Femur (tissue), 1 donor: ENCODE results near the gene CRACR2B.

Source experiments
- DNase-seq: peaks from one replicate; pipeline ENCODE4 v3.0.0-alpha.2; 2017

Gene CRACR2B

DNA sequence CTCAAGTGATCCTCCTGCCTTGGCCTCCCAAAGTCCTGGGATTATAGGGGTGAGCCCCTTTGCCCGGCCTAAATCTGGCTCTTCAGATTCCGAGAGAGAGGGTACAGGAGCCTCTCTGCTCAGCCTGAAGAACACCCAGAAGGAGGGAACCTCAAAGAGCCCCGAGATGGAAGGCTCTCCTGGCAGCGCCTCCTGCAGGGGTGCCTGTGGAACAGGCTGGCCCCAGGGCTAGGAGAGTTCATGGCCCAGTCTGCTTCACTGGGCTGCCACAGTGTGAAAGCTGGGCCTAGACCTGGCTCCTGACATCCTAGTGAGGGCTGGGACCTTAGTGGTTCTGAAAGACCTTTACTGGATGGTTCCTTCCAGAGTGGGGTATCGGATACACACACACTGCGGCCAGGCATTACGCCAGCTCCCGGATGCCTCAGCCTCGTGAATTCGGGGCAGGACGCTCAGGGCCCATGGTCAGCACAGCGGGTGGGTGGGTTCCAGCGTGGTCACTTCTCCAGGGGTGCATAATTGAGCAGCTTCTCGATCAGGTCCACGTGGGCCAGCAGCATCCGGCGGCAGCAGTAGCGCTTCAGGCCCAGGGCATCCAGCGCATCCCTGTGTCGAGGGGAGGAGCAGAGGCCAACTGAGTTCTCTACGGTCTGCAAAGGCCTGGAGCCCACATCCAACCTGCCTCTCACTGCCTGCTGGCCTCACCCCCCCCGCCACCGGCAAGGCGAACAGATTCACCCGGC, 12.3 kb downstream of the CRACR2B start:
- no peak for DNase-seq

DNA sequence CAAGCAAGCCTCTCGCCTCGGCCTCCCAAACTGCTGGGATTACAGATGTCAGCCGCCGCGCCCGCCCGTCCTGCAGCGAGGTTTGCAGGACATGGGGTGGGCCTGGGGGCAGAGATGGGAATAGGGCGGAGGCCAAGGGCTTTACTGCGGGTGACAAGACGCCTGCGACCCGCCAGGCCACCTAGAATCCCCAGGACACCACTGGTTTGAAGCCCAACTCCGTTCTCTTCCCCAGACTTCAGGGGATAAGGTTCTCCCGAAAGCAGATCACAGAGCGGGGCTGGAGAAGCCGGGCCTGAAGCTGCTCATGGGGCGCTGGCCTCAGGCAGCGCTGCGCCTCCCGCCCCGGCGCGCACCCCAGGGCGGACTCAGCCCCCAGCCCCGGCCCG, 14.3 kb downstream of the CRACR2B start:
- no peak for DNase-seq

DNA sequence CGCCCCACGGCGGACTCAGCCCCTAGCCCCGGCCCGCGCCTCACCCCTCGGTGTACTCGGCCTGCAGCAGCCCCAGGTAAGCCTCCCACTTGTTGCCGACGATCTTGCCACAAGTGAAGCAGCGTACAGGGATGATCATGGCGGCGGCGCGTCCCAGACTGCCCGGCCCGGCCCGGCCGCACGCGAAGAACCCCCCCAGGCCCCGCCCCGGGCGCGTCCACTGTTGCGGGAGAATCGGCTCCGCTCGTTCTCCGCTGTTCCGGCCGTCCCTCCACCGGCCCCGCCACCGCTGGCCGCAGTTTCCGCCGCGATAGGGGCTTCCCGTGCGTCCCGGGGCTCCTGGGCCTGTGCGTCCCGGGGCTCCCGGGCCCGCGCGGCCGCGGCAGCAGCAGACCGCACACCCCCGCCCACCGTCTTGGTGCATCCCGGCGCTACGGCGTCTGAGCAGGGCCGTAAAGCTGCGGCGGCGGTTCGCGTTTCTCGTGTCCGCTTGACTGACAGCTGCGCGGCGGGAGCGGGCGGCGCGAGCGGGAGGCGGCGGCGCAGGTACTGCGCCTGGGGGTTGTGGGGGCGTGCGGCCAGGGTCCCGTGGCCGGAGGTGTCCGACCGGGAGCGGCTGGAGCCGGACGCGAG, 14.8 kb downstream of the CRACR2B start, which contains the start of the genes POLR2L and TSPAN4:
Gene POLR2L, minus strand, starts transcription at position 160 of the 633 bp plus-strand sequence. Its CDS starts 21 bp downstream, at position 139.
Gene TSPAN4, plus strand, starts transcription at position 483 of the 633 bp plus-strand sequence. CDS start 7,453 bp downstream, outside the sequence.
- DNase-seq = peak; percentile 92

DNA sequence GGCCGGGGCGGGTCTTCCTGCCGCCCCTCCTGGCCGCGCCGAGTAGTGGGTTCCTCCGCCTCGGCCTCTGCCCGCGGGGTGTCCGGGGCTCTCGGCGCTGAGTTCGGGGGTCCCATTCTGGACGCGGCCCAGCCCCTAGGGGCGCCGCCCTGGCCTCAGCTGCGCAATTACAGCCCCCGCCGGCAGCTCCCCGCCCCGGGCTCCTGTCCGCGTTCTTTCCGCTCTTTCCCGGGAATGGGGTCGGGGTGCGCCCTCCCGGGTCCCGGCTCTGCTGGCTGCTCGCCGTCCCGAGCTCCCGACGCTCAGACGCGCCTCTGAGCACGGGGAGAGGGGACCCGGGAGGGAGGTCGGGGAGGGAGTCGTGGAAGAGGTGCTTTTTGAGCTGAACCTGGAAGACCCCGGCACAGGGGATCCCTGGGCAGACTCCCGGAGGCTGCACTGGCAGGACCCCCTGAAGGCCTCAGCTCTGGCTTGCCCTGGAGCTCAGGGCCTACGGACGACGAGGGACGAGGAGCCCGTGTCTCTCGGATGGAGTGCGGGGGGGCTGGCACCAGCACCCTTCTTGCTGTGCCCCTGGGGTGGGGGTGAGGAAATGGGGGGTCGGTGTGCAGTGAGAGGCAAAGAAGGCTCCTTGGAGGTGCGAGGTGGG, 15.5 kb downstream of the CRACR2B start:
- no peak for DNase-seq

DNA sequence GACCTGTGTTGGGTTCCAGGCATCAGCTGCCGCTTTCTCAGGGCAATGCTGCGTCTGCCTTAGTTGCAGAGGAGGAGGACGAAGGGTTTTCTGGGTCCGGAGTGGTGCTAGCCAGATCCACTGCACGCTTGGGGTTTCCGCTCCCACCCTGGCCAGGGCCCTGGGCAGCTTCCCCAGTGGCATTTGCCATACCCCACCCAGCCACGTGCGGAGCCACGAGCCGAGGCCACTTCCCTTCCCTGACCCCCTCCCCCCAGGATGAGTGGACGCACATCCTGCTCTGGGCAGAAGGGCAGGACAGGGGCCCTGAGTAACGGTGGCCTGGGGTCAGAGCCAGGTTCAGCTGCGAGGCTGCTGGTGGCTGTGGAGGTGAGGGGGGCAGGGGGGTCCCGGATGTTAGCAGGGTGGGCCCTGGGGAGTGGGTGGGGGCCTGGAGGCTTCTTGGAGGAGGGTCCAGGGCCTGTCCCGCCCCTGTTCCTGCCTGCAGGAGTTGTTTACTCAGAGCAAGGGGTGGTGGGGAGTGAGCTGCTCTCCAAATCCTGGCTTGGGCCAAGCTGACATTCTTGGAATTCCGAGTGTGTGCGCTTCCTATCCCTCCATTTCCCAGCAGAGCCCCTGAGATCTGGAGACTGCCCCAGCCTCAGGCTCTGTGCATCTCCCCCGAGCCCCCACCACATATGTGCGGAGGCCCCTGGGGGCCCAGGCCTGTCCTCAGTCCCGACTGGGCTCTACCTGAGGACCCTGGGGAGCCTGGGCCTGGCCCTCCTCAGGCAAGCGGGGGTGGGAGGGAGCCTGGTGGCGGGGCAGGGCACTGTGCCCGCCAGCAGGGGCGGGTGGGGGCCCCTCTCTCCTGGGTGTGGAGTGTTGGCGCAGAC, 16.3 kb downstream of the CRACR2B start:
- peak; percentile 92 for DNase-seq

DNA sequence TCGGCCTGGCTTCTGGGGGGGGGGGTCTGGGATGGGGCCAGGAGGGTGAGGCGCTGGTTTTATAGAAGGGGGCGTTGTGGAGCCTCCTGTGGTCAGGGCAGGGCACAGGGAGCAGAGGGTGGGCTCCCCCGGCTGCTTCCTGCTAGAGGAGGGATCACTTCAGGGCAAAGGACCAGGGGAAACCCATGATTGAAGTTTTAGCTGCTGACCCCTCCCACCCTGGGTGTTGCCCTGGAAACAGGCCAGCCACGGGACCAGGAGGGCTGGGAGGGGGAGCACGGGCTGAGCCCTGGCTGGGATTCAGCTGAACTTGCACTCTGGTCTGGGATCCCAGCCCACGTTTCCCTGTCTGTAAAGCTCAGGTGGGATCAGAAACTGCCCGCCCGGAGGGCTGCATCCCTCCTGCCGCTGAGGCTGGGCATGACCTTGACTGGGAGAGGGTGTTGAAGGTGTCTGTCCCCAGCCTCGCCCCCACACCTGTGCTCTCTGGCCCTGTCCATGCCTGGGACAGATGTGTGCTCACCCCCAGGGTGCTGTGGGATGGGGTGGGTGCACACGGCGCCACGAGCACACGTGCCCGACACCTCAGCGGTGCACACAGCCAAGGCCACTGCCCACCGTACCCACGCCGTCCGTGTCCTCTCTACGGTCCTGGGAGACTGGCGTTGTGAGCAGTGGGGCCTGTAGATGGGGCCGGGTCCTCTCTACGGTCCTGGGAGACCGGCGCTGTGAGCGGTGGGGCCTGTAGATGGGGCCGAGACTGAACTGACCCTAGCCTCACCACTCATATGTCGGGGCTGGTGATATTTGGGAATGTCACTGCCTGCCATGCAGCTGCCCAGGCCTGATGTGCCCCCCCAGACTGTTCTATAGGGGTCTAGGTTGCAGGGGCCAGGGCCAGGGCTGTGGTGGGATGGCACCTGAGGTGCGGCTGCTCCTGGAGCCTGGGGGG, 17.2 kb downstream of the CRACR2B start:
- peak; percentile 96 for DNase-seq

DNA sequence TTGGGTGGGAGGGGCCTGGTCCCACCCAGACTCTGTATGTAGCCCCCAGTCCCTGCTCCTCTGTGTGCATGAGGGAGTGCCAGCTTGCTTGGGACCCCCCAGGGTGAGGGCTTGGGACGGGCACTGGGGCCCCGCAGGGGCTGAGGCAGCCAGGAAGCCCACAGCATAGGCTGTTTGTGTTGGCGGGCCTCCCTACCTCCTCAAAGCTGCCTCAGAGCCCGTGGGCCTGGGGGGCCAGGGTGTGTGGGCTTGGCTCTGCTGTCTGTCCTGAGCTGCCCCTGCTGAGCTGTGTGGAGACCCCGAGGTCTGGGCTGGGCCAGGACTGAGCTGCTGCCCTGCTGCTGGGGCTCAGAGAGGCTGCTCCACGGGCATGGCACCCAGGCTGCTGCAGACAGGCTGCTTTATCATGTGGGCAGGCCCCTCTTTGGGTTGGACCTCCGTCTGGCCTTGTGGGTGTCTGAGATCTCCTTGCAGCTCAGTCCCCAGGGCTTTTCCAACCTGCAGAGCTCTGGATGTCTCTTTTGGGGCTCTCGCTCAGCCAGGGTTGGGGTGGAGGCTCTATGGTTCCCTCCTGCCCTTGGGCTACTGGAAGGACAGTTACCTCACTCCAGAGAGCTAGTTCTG, 18.3 kb downstream of the CRACR2B start:
- DNase-seq = no peak

DNA sequence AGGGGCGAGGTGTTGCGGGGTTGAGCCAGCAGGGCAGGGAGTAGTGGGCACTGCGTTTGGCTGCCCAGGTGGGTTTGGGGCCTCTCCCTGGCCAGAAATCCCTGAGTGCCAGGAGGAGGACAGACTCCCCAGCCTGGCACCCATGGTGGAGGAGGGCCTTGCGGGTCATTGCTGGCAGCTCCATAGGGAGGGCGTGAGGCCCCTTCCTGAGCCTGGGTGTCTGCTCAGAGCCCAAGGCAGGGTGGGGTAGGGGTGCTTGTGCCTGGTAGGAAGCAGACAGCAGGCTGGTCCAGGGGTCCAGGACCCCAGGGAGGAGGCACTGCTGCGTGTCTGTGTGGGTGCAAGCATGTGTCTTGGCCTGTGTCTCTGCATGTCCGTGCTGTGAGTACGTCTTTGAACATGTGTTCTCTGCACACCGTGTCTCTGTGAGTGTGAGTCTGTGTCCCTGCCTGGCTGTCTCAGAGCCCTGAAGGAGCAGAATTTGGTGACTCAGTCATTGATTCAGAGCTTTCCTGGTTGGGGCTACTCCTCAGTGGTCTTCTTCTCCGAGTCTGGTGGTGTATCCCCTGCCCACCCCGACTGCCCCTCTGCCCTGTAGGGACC, 18.9 kb downstream of the CRACR2B start:
- no peak for DNase-seq

DNA sequence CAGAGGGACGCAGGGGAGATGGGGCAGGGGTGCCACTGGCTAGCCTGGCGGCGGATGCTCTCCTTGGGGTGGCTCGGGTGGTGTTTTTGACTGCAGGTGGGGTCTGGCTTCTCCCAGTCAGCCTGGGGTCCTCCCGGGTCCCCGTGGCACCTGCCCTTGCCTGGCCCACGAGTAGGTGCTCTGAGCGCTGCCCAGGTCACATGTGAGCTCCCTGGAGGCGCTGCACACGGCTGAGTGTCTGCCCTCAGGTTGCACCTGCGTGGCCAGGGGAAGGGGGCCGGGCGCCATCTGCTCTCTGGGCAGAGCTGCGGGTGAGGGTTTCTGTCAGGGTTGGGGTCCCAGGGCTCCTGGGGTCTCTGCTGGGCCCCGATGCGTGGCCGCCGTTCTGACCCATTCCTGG, 20.2 kb downstream of the CRACR2B start:
- no peak for DNase-seq

DNA sequence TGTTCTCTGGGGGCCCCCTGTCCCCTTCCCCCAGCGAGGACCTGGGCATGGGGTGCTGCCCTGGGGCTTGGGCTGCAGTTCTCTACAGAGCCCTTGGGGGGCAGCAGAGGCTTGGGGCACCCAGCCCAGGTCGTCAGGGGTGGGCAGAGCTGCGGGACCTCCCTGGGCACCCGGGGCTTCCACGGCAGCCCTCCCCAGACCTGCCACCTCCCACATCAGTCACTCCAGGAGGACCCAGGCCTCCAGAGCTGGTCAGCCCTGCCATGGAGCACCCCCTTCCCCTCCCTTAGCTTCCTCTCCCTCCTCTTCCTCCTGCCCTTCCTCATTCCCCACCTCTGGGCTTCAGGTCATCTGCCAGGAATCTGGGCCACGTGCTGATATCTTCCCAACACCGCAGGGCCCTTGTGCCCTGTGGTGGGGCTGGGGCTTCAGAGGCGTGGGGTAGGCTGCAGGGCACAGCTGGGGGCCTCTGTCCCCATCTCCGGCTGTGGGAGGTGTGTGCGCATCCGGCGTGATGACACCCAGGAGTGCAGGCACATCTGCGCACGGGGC, 20.7 kb downstream of the CRACR2B start:
- no peak for DNase-seq

DNA sequence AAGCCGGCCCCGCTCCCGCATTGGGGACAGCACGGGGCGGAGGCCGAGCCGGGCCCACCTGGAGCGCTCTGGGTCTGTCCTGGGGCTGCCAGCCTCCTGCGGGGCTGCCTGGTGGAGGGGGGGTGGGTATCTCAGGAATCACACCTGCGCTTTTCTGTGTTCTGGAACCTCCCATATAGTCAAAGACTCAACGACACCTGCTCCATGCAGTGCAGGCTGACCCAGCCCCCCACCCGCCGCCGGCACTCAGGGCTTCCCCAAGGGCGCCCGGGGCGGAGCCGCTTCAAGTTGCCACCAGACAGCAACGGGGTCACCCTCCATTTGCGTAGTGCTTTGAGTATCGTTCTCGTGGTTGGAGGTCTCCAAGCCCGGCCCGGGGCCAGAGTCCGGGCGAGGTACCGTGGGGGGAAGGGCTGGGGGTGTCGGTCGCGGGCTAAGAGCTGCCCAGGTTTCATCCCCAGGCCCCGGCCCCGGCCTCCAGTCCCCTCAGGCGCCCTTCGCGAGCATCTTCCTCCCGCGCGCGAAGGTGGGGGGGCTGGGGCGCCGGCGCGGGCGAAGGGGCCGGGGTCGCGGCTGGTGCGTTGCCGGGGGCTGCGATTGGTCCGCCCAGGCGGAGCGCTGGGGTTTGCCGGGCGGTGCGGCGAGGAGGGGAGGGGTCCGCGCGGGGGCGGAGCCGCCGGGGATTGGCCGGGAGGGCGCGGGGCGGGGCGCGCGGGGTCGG, 21.5 kb downstream of the CRACR2B start:
- DNase-seq = peak; percentile 77

DNA sequence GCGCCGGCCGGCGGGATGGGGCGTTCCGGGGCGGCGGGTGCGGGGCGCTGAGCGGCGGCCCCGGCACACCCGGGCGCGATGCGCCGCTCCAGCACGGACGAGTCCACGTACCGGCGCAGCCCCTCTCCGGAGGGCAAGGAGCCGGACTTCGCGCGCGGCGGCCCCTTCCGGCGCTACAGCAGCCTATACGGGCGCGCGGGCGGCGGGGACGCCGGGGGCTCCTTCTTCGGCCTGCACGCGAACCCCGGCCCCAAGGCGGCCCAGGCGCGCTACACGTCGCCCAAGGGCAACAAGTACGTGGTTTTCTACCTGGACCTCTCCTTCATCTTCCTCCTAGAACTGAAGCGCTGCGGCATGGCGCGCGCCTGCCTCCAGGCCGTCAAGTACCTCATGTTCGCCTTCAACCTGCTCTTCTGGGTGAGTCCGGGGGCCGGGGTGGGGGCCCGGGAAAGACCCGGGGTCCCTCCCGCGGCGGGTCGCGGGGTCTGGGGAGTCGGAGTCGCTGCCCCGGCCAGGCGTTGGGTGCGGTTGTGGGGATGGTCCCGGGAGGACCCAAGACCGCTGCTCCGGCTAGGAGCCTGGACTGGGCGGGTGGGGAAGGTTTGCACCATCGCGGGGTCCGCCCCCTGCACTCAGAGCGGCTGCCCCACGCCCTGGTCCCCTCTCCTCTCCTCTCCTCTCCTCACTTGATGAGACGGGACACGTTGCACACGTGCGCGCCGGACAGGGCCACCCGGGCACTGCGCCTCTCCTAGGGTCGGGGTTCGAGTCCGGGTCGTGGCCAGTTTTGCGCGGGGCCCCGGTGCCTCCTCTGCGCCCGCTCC, 22.4 kb downstream of the CRACR2B start:
- DNase-seq = no peak

DNA sequence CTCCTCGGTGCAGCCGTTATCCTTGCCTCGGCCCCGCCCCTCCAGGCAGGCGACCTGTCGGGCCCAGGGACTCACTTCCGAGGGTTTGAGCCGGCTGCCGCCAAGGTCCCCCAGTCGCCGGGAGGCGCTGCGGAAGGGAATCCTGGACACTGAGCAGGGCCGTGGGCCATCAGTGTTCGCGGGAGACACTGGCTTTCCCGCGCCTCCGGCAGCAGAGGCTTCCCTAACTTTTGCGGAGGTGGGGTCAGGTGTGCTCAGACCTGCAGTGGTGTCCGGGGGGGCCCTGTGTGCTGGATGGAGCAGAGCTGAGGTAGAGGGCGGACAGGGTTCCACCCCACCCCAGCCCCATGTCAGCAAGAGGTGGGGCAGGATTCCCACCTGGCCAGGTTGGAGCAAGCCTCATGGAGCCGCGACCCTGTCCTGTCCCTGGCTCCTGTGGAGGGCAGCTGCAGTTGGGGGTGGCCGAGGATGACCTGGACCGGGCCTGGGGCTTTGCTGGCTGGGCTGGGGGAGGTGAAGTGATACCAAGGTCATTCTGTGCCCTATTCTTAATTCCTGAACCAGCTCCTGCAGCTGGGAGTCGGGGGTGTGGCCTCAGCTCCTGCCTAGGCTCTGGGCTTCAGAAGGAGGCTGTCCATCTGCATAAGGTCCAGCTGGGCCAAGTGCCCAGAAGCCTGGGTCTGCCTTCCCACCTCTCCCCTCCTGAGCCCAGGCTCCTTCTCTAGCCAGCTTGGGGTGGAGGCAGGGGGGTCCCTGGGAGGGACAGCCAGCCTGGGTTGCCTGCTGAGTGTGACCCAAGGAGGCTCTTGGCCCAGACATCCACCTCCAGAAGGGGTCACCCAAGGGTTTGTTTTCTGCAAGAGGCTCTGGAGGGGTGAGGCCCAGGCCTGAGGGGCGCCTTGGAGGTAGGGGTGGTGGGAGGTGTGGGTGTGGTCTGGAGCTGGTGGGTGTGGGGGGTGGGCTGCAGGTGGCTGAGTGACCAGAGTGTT, 23.4 kb downstream of the CRACR2B start:
- DNase-seq = no peak

DNA sequence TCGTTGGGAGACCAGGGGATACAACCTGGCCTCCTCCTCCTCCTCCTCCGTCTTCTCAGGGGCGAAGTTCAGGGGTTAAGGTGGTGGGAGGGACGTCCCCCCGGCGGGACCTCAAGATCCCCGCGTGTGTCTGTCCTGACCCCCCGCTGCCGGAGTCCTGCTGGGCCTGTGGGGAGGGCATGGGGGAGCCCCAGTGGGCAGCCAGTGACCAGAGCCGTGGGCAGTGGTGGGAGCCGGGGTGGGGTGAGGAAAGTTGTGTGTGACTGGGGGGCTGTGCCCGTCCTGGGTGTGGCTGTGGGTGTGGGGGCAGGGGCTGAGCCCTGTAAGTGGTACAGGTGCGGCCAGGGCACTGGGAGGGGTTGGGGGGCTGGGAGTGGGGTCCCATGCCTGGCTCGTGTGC, 25.0 kb downstream of the CRACR2B start:
- no peak for DNase-seq

DNA sequence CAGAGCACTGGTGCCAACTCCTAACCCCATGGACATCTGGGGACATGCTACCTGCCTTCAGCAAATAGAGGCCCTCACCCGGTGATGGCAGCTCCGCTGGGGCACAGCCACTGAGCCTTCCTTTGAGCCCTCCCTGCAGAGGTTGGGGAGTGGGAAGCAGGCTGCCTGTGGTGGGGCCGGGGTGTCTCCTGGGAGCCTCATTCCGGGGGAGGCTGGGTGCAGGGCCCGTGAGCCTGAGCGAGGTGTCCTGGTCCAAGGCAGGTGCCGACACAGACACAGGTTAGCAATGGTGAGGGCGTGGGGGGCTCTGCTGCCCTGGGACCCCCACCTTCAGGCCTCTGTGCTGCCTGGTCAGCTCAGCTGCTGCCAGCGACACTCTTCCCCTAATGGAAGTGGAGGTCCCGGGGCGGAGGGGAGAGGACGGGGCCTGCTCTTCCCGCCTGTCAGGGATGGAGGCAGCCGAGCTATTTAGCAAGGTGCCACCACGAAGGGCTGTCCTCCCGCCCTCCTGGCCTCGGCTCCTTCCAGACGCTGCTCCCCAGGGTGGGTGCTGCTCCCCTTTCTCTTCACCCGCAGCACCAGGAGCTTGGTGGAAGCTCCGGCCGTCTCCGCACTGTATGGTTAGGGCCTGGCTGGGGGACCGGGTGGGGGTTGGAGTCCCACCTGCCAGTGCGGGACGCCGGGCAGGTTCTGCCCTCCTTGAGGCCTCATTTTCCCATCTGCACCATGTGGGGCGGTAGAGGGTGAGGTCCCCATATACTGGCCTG, 26.1 kb downstream of the CRACR2B start:
- DNase-seq = no peak

DNA sequence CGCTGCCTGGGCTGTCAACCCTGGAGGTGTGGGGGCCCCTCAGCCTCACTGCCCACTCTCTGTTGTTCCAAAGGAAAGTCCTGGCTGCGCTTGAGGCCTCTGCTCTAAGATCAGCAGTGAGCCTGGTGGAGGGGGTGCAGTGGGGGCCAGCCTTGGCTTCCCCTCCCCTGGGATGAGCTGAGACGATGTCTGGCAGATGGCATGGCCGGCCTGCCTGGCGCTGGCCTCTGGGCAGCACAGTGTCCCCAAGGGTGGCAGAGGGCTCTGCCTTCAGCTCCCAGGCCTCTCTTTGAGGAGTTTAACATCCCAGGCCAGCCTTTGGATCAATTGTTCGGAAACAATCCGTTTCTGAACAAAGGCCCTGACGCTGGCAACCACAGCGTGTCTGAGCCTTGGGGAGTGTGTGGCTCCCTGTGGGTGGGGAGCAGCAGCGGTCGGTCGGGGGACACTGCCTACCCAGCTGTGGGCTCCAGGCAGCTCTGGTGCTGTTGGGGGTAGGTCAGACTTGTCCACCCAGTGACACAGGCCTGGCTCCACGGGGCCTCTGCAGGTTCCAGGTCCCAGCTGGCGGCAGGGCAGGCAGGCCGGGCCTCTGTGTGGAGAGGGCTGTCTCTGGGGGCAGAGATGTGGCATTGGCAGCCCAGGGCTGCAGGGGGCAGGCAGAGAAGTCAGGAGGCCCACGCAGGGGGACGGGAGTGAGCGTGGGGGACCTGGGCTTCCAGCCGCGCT, 27.0 kb downstream of the CRACR2B start:
- no peak for DNase-seq
